Transverse colon (tissue), 4 donors: ENCODE results near the gene TMEM156.

ENCODE experiments used
- CTCF ChIP-seq, 5 experiments: fragments of 200-600 bp in 3 of 5; fragments of 450-650 bp in 2 of 5; sonication (generic) in 3 of 5; IDR thresholded peaks; 1 replicate in 2 of 5; 2 replicates in 3 of 5; pipeline ENCODE4 v1.5.1; 2016 to 2017; ENCODE audit warnings: antibody characterized with exemption in 5 of 5, inconsistent platforms in 3 of 5, mild to moderate bottlenecking in 2 of 5, moderate library complexity in 1 of 5
- EP300 ChIP-seq: sonication (generic); formaldehyde crosslinking; IDR thresholded peaks from one replicate; pipeline ENCODE4 v1.6.1; 2017; ENCODE audit warnings: antibody characterized with exemption, low read depth
- POLR2A ChIP-seq: fragments of 450-650 bp; IDR thresholded peaks from one replicate; pipeline ENCODE4 v1.6.1; 2016; ENCODE audit warnings: antibody characterized with exemption, mild to moderate bottlenecking, moderate library complexity
- POLR2AphosphoS5 ChIP-seq, 3 donors: sonication (generic); formaldehyde crosslinking; IDR thresholded peaks; one replicate each; pipeline ENCODE4 v1.6.1; 2016; ENCODE audit warnings: antibody characterized with exemption in 3 of 3

- TF ChIP-seq CTCF (IDR thresholded peaks at IDR 0.05) (no peak), POLR2AphosphoS5 (IDR thresholded peaks at IDR 0.05) (no peak), POLR2A (no peak), EP300 (no peak)
Measured at GRCh38 chr4:39014028-39014427, 18.2 kb downstream of the TMEM156 start.
